ACHN (cell line): ENCODE data around the gene KCNMB2.
"Not testable (repeated sequence)": the region's sequence is repeated elsewhere in the genome, so short reads cannot be mapped to it uniquely, and the experiment has no call there.

Source experiments
- DNase-seq: peaks from one replicate; pipeline ENCODE4 v3.0.0-alpha.2; 2015
- in situ Hi-C: cut with HindIII; loops from 2 replicates; pipeline ENCODE4 v1.10.0; 2017; ENCODE audit warnings: low sequenced_read_pairs, low pct_ligation_motif_present, low pct_unique_long_range_greater_than_20kb

KCNMB2 gene

GRCh38 chr3:178859900-178860436 lies 323.7 kb downstream of the KCNMB2 start:
- in situ Hi-C loops: not testable (repeated sequence)

GRCh38 chr3:178868681-178869080 lies 332.4 kb downstream of the KCNMB2 start:
- no peak for DNase-seq
- in situ Hi-C loops: no loop called here

More at GRCh38 chr3:178859900-178860436, 323.7 kb downstream of the KCNMB2 start:
- not testable (repeated sequence) for DNase-seq

- in situ Hi-C loops: no loop called here
- DNase-seq: no peak
These were observed 333.8 kb downstream of the KCNMB2 start for GRCh38 chr3:178870085-178870484.

- no peak for DNase-seq
- in situ Hi-C loops: no loop called here
These were observed 338.9 kb downstream of the KCNMB2 start for GRCh38 chr3:178875157-178875556.

- DNase-seq: no peak
- in situ Hi-C loops: no loop called here
These were observed 339.6 kb downstream of the KCNMB2 start for GRCh38 chr3:178875836-178876235.

- in situ Hi-C loops: no loop called here
- DNase-seq: no peak
These were observed 344.0 kb downstream of the KCNMB2 start for GRCh38 chr3:178880274-178880673.
